HL-60 (cell line): ENCODE measurements around the gene FHL2.

ENCODE experiments used
- DNase-seq, 2 experiments: peaks; one replicate each; pipeline ENCODE4 v3.0.0-alpha.2; 2010 to 2020; ENCODE audit warnings: low read depth in 1 of 2, low spot score in 1 of 2
- H3K27ac ChIP-seq: fragments of 250-450 bp; sonication (Bioruptor Pico); replicated peaks from 2 replicates; pipeline ENCODE4 v1.5.1; 2020; ENCODE audit warnings: mild to moderate bottlenecking, moderate library complexity
- H3K27me3 ChIP-seq: fragments of 250-450 bp; sonication (Bioruptor Pico); 2 replicates; pipeline ENCODE4 v1.5.1; 2021; ENCODE audit warnings: mild to moderate bottlenecking, moderate library complexity; ENCODE audit not compliant: insufficient read depth, poor library complexity, severe bottlenecking
- H3K4me3 ChIP-seq: replicated peaks from 2 replicates; pipeline ENCODE4 v1.5.1; 2011; ENCODE audit warnings: mild to moderate bottlenecking, control low read depth, low read length; ENCODE audit not compliant: insufficient read depth
- GABPA ChIP-seq: IDR thresholded peaks from 2 replicates; pipeline ENCODE4 v1.6.1; 2012; ENCODE audit warnings: low read depth
- POLR2AphosphoS5 ChIP-seq: IDR thresholded peaks from 2 replicates; pipeline ENCODE4 v1.6.1; 2012; ENCODE audit warnings: low read depth
- SPI1 ChIP-seq: IDR thresholded peaks from 2 replicates; pipeline ENCODE4 v1.6.1; 2012; ENCODE audit warnings: low read depth, mild to moderate bottlenecking, borderline replicate concordance
- TF ChIP-seq, protein P1 (sequence below): IDR thresholded peaks from 2 replicates; pipeline ENCODE4 v1.6.1; 2012; ENCODE audit warnings: low read depth; ENCODE audit not compliant: insufficient replicate concordance
- TF ChIP-seq, protein P2 (sequence below): IDR thresholded peaks from one replicate; pipeline ENCODE4 v1.5.1; 2011; ENCODE audit warnings: low read length, control low read depth, inconsistent platforms; ENCODE audit not compliant: insufficient read depth

Gene FHL2

DNA sequence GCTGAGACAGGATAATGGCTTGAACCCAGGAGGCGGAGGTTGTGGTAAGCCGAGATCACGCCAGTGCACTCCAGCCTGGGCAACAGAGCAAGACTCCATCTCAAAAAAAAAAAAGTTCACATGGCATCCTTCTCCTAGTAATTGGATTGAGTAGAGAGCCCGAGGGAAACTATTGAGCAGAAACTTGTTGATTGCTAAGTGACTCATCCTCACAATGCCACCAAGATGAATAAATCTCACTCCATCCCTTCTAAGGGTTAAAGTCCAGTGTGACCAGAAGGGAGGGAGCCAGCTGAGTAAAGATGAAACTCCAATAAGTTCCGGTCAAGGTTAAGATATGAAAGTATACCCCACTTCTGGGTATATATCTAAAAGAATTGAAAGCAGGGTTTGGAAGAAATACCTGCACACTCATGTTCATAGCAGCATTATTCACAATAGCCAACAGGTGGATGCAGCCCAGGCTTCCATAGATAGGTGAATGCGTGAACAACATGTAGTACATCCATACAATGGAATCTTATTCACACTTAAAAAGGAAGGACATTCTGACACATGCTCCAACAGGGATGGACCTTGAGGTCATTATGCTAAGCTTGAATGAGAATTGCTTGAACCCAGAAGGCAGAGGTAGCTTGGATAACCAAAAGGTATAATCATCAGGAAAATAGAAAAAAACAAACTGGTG is 13.0 kb upstream of the FHL2 start:
- DNase-seq: no peak
- H3K27ac ChIP-seq: no peak overlapping the region

DNA sequence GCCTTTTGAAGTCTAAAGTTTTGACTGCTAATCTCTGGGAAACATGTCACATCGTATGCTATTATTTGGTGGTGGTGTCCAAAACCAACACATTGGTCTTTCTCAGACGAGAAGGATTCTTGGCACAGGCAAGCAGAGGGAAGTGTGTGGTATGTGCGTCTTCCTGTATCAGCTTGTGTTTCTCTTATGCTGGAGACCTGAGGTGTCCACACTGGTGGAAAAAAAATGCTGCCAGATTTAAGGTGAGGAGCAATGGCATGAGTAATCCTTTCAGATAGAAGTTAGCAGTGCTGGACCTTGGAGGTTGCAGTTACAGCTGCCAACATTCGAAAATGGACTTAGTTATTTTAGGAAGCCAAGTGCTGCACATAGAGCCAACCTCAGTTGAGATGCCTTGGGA is 11.7 kb upstream of the FHL2 start:
- no peak overlapping the region for H3K27ac ChIP-seq
- no peak overlapping the region for H3K4me3 ChIP-seq
- TF ChIP-seq, protein P1, sequence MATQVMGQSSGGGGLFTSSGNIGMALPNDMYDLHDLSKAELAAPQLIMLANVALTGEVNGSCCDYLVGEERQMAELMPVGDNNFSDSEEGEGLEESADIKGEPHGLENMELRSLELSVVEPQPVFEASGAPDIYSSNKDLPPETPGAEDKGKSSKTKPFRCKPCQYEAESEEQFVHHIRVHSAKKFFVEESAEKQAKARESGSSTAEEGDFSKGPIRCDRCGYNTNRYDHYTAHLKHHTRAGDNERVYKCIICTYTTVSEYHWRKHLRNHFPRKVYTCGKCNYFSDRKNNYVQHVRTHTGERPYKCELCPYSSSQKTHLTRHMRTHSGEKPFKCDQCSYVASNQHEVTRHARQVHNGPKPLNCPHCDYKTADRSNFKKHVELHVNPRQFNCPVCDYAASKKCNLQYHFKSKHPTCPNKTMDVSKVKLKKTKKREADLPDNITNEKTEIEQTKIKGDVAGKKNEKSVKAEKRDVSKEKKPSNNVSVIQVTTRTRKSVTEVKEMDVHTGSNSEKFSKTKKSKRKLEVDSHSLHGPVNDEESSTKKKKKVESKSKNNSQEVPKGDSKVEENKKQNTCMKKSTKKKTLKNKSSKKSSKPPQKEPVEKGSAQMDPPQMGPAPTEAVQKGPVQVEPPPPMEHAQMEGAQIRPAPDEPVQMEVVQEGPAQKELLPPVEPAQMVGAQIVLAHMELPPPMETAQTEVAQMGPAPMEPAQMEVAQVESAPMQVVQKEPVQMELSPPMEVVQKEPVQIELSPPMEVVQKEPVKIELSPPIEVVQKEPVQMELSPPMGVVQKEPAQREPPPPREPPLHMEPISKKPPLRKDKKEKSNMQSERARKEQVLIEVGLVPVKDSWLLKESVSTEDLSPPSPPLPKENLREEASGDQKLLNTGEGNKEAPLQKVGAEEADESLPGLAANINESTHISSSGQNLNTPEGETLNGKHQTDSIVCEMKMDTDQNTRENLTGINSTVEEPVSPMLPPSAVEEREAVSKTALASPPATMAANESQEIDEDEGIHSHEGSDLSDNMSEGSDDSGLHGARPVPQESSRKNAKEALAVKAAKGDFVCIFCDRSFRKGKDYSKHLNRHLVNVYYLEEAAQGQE: no peak
- TF ChIP-seq GABPA (no peak), POLR2AphosphoS5 (no peak)
- DNase-seq: no peak
- peaks cover under 1% of the 10 kb centered on the region for H3K27me3 ChIP-seq

More for the DNA sequence above, 13.0 kb upstream of the FHL2 start:
- no peak overlapping the region for H3K4me3 ChIP-seq
- peaks cover 2% of the 10 kb centered on the region for H3K27me3 ChIP-seq
- TF ChIP-seq SPI1: no peak
- TF ChIP-seq POLR2AphosphoS5: no peak
- TF ChIP-seq, protein P1: no peak
- TF ChIP-seq, protein P2, sequence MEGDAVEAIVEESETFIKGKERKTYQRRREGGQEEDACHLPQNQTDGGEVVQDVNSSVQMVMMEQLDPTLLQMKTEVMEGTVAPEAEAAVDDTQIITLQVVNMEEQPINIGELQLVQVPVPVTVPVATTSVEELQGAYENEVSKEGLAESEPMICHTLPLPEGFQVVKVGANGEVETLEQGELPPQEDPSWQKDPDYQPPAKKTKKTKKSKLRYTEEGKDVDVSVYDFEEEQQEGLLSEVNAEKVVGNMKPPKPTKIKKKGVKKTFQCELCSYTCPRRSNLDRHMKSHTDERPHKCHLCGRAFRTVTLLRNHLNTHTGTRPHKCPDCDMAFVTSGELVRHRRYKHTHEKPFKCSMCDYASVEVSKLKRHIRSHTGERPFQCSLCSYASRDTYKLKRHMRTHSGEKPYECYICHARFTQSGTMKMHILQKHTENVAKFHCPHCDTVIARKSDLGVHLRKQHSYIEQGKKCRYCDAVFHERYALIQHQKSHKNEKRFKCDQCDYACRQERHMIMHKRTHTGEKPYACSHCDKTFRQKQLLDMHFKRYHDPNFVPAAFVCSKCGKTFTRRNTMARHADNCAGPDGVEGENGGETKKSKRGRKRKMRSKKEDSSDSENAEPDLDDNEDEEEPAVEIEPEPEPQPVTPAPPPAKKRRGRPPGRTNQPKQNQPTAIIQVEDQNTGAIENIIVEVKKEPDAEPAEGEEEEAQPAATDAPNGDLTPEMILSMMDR: no peak
- TF ChIP-seq GABPA: no peak

DNA sequence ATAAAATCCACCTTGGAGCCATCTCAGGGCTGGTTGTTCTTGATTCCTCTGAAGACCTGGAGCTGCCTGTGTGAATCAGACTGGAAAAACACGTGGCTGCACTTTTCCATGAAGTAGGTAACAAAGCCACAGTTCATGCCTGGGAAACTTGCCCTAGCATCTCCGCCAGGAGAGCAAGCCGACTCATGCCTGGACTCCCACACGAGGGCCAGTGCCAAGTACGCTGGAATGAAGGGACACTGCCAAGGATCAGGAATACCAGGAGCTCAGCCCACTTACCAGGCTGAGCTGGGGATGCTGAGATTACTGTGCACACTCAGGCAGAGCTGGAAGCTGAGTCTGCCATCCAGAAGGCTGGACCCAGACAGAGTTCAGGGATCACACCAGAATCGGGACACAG is 10.9 kb upstream of the FHL2 start:
- TF ChIP-seq, protein P2: no peak
- TF ChIP-seq, protein P1: no peak
- no peak for TF ChIP-seq POLR2AphosphoS5
- TF ChIP-seq SPI1: no peak
- no peak for TF ChIP-seq GABPA
- Histone ChIP-seq H3K27ac (no peak overlapping the region), H3K4me3 (no peak overlapping the region), H3K27me3 (peaks cover 5% of the 10 kb centered on the region)
- no peak for DNase-seq
